Activated CD4-positive, alpha-beta T cell treated with anti-CD3 and anti-CD28 coated beads for 36 hours (primary cell): ENCODE data around the gene ZNRF3. TPM values are rescaled to one million over a fixed set of nuclear protein-coding genes. Genes with fewer than 3 reads are reported as not detected.

ENCODE experiments used
- ATAC-seq: fragments of 200-7000 bp; cut with Tn5 transposase; one replicate; pipeline ENCODE4 v1.10.0; 2021; ENCODE audit warnings: mild to moderate bottlenecking, moderate library complexity
- CTCF ChIA-PET: fragments of 350-600 bp; sonication (Branson Sonifier 250); formaldehyde crosslinking; loops from one replicate; lab custom pipeline; 2021; ENCODE audit warnings: antibody characterized with exemption; lab: Charles Lee
- POLR2A ChIA-PET: fragments of 350-600 bp; sonication (Branson Sonifier 250); formaldehyde crosslinking; loops from one replicate; lab custom pipeline; 2021; ENCODE audit warnings: antibody characterized with exemption, inconsistent platforms; lab: Charles Lee
- DNase-seq: peaks from one replicate; pipeline ENCODE4 v3.0.0-alpha.2; 2020
- H3K27ac Mint-ChIP-seq: one replicate; pipeline ENCODE4 v1.8.0; 2021; ENCODE audit warnings: mixed read lengths
- H3K27me3 Mint-ChIP-seq: one replicate; pipeline ENCODE4 v1.8.0; 2021; ENCODE audit warnings: mixed read lengths
- H3K36me3 Mint-ChIP-seq: one replicate; pipeline ENCODE4 v1.8.0; 2021; ENCODE audit warnings: low read depth, mixed read lengths
- H3K4me1 Mint-ChIP-seq: one replicate; pipeline ENCODE4 v1.8.0; 2021; ENCODE audit warnings: mixed read lengths
- H3K4me3 Mint-ChIP-seq: one replicate; pipeline ENCODE4 v1.8.0; 2021; ENCODE audit warnings: mild to moderate bottlenecking, moderate library complexity, mixed read lengths
- H3K9me3 Mint-ChIP-seq: one replicate; pipeline ENCODE4 v1.8.0; 2021; ENCODE audit warnings: low read depth, mixed read lengths
- intact Hi-C, 2 experiments: fragments of 100-400 bp; cut with DNase I in 1 of 2; cut with micrococcal nuclease in 1 of 2; formaldehyde crosslinking; loops; one replicate each; pipeline versions ENCODE4 v1.14.2 to v1.15.1; 2022 to 2024; cut with DNase I, micrococcal nuclease
- total RNA-seq, 2 experiments: library from RNA; stranded (reverse); gene quantifications; one replicate each; pipeline ENCODE4 v1.2.3, GENCODE V29; 2021

Gene ZNRF3
- total RNA-seq, 2 experiments from 2014 or later: 2.3 TPM

DNA sequence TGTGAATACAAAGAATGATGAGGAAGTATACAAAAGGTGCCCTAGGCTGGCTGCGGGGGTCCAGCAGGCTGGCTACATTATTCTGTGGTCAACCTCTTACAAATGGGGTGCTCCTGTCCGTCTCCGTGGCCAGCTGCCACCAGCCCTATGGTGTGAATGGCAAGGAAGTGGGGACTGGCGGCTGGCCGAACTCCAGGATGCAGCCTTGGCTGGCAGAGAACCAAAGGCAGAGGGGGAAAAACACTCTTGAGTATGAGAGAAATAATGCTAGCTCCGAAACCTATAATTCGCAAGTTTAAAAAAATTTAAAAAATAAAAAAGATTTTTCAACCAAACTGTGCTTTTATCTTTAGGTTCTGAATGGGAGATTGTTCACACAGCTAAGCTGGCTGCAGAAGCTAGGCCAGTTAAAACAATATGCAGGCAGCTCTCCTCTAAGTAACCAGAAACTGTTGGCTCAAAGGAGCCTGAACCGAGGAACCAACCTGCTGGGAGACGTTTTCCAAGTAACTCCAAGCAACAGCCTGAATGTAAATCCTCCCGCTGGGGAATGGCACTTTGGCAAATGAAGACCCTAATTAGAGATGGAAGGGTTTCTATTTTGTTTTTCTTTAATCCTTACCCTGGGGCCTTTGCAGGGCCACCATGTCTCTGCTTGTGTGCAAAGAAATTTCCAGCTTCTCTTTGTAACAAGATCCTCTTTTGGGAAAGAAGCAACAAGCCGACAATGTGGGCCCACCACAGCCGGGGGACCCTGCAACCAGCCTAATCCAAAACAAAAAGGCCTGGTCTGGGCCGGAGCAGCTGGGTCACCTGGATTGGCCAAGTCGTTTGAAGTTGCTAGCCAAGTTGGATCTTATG is 128.1 kb downstream of the ZNRF3 start:
- DNase-seq: no peak
- ChIA-PET POLR2A (no interaction called here), CTCF (no interaction called here)
- no peak for ATAC-seq
- intact Hi-C loops: no loop called here
- peaks cover 13% of the 10 kb centered on the region for H3K27me3 Mint-ChIP-seq
- no peaks in the 10 kb centered on the region for H3K9me3 Mint-ChIP-seq
- H3K27ac Mint-ChIP-seq: no peak overlapping the region
- no peaks in the 10 kb centered on the region for H3K36me3 Mint-ChIP-seq
- H3K4me1 Mint-ChIP-seq: peaks cover 2% of the 10 kb centered on the region
- H3K4me3 Mint-ChIP-seq: no peak overlapping the region

GRCh38 chr22:29012101-29012433 is 128.7 kb downstream of the ZNRF3 start:
- POLR2A ChIA-PET: no interaction called here

DNA sequence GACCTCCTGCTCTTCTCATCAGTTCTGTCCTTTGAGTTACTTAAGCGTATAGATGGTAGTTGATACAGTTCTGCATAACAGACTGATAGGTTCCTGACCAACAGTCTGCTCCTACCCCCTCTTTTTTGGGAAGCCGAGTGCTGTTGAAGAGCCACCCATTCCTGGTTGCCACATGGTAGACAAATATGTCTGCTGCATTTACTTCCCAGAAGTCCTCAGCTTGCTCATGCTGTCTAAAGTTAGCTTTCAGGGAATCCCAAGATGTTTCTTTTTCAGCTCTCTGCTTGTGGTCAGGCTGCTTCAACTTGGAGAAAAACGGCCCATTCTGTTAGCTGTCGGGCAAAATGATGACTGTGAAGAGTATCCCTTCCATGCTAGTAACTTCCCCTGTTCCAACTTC is 129.6 kb downstream of the ZNRF3 start:
- no peak for ATAC-seq
- intact Hi-C loops: no loop called here
- H3K4me1 Mint-ChIP-seq: peaks cover 2% of the 10 kb centered on the region
- no peak for DNase-seq
- CTCF ChIA-PET: interaction anchor here (0.6 kb wide), 1 partner anchor 119 kb away, joined by 3 read pairs; no protein-coding TSS in a partner anchor
- no peak overlapping the region for H3K27ac Mint-ChIP-seq
- POLR2A ChIA-PET: no interaction called here
- no peaks in the 10 kb centered on the region for H3K9me3 Mint-ChIP-seq
- no peaks in the 10 kb centered on the region for H3K36me3 Mint-ChIP-seq
- H3K27me3 Mint-ChIP-seq: peaks cover 11% of the 10 kb centered on the region
- no peak overlapping the region for H3K4me3 Mint-ChIP-seq

More at GRCh38 chr22:29012101-29012433, 128.7 kb downstream of the ZNRF3 start:
- DNase-seq: no peak
- Mint-ChIP-seq H3K4me1 (peaks cover 2% of the 10 kb centered on the region), H3K36me3 (no peaks in the 10 kb centered on the region), H3K27me3 (peaks cover 7% of the 10 kb centered on the region), H3K9me3 (no peaks in the 10 kb centered on the region), H3K4me3 (no peak overlapping the region), H3K27ac (no peak overlapping the region)
- intact Hi-C loops: no loop called here
- no peak for ATAC-seq
- CTCF ChIA-PET: interaction anchor here (0.6 kb wide), 1 partner anchor 118 kb away, joined by 3 read pairs; no protein-coding TSS in a partner anchor

GRCh38 chr22:29014293-29014692 is 130.9 kb downstream of the ZNRF3 start:
- Mint-ChIP-seq H3K27ac (no peak overlapping the region), H3K9me3 (peaks cover 4% of the 10 kb centered on the region), H3K4me1 (peaks cover 2% of the 10 kb centered on the region), H3K36me3 (no peaks in the 10 kb centered on the region), H3K4me3 (no peak overlapping the region), H3K27me3 (peaks cover 12% of the 10 kb centered on the region)
- CTCF ChIA-PET: interaction anchor here (1.0 kb wide), 1 partner anchor 23 kb away, joined by 4 read pairs; no protein-coding TSS in a partner anchor
- ATAC-seq (no peak), DNase-seq (no peak)
- POLR2A ChIA-PET: no interaction called here
- intact Hi-C loops: no loop called here

GRCh38 chr22:29014773-29015172 is 131.4 kb downstream of the ZNRF3 start:
- CTCF ChIA-PET: interaction anchor here (1.0 kb wide), 2 partner anchors 23 to 26 kb away, joined by 4 read pairs; no protein-coding TSS in a partner anchor

GRCh38 chr22:29016067-29016938 is 132.9 kb downstream of the ZNRF3 start:
- Mint-ChIP-seq H3K4me1 (peaks cover 2% of the 10 kb centered on the region), H3K27me3 (peaks cover 11% of the 10 kb centered on the region), H3K27ac (no peak overlapping the region), H3K36me3 (no peaks in the 10 kb centered on the region), H3K4me3 (no peak overlapping the region), H3K9me3 (peaks cover 4% of the 10 kb centered on the region)
- CTCF ChIA-PET: interaction anchor here (0.7 to 1.0 kb wide), 2 partner anchors 24 to 1464 kb away, joined by 3 to 4 read pairs; no protein-coding TSS in a partner anchor
- POLR2A ChIA-PET: no interaction called here
- intact Hi-C loops: no loop called here
- no peak for ATAC-seq
- DNase-seq: no peak

More at GRCh38 chr22:29014773-29015172, 131.4 kb downstream of the ZNRF3 start:
- Mint-ChIP-seq H3K9me3 (peaks cover 4% of the 10 kb centered on the region), H3K4me3 (no peak overlapping the region), H3K4me1 (peaks cover 2% of the 10 kb centered on the region), H3K27me3 (peaks cover 12% of the 10 kb centered on the region), H3K36me3 (no peaks in the 10 kb centered on the region), H3K27ac (no peak overlapping the region)
- DNase-seq (no peak), ATAC-seq (no peak)
- intact Hi-C loops: no loop called here
- POLR2A ChIA-PET: no interaction called here

DNA sequence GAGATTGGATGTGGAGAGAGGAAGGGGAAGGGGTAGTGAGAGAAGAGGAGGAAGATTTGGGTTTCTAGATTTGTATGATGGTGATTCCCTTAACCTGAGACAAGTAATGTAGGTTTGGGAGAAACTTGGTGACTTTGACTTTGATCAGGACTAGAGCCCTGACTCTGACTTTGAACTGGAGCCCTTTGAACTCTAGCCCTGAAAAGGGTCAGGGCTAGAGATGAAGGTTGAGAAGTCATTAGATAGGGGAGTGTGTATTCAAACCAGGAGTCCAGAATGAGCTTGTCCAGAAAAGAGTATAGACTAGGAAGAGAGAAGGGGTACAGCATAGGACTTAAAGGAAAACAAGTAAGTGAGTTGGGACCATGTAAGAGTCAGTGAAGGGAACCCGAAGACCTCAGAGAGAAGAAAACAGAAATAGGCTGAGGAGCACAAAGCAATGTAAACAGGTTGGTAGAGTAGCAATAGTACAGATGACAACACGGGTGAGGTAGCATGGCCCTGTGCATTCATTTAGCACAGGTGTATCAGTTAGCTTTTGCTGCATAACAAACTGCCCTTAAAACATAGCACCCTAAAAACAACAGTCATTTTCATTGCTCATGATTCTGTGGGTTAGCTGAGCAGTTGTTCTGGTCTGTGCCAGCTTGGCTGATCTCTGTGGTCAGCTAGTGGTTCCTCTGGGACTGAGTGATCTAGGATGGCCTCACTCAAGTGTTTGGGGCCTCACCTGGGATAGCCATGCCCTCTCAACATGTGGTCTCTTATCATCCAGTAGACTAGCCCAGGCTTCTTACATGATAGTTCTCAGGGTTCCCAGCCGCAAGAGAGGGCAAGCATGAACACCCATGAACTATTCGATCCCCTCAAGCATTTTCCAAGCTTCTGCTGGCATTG is 135.2 kb downstream of the ZNRF3 start:
- no peak overlapping the region for H3K27ac Mint-ChIP-seq
- no peak for DNase-seq
- H3K9me3 Mint-ChIP-seq: peaks cover 4% of the 10 kb centered on the region
- H3K4me3 Mint-ChIP-seq: no peak overlapping the region
- no peaks in the 10 kb centered on the region for H3K36me3 Mint-ChIP-seq
- ChIA-PET POLR2A (no interaction called here), CTCF (interaction anchor here (1.0 kb wide), 1 partner anchor 27 kb away, joined by 3 read pairs; no protein-coding TSS in a partner anchor)
- no peak for ATAC-seq
- intact Hi-C loops: no loop called here
- H3K27me3 Mint-ChIP-seq: peaks cover 13% of the 10 kb centered on the region
- peaks cover 2% of the 10 kb centered on the region for H3K4me1 Mint-ChIP-seq

DNA sequence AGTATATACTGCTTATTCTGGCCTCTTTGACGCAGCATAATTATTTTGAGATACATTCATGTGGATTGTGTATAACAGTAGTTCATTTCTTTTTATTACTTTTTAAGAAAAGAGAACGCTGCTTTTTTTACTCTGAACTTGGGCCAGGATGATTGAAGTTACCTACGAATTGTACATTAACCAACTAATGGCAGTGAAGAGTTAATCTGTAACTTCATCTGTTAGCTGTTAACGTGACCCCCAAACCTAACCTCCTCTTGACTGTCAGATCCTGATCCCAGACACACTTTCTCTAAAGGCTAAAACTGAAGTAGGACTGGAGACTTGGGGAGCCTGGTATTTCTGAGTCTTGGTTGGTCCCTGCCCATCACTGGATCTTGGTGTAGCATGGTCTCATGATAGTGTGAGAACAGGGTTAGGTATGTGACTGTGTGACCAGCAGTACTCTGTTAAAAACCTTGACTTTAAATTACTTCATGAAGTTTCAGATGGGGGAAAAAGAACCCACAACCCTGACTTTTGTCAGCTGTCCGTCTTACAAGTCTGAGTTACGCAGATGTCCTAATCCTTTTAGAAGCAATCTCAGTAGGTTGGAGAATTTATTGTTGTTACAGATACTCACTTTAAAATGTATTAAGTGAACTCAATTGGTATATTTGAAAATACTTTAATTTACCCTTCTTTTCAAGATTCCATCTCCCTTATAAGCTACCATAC is 138.9 kb downstream of the ZNRF3 start:
- no peak overlapping the region for H3K27ac Mint-ChIP-seq
- intact Hi-C loops: no loop called here
- no peaks in the 10 kb centered on the region for H3K36me3 Mint-ChIP-seq
- H3K27me3 Mint-ChIP-seq: peaks cover 9% of the 10 kb centered on the region
- H3K9me3 Mint-ChIP-seq: peaks cover 4% of the 10 kb centered on the region
- ChIA-PET POLR2A (no interaction called here), CTCF (interaction anchor here (0.6 kb wide), 1 partner anchor 211 kb away, joined by 3 read pairs; no protein-coding TSS in a partner anchor)
- H3K4me3 Mint-ChIP-seq: no peak overlapping the region
- ATAC-seq (no peak), DNase-seq (no peak)
- no peaks in the 10 kb centered on the region for H3K4me1 Mint-ChIP-seq

GRCh38 chr22:29023172-29023796 is 139.9 kb downstream of the ZNRF3 start:
- ATAC-seq: no peak
- peaks cover 11% of the 10 kb centered on the region for H3K27me3 Mint-ChIP-seq
- POLR2A ChIA-PET: no interaction called here
- intact Hi-C loops: no loop called here
- DNase-seq: no peak
- no peak overlapping the region for H3K4me3 Mint-ChIP-seq
- no peak overlapping the region for H3K27ac Mint-ChIP-seq
- no peaks in the 10 kb centered on the region for H3K36me3 Mint-ChIP-seq
- H3K9me3 Mint-ChIP-seq: peaks cover 3% of the 10 kb centered on the region
- no peaks in the 10 kb centered on the region for H3K4me1 Mint-ChIP-seq
- CTCF ChIA-PET: interaction anchor here (0.6 kb wide), 1 partner anchor 1138 kb away, joined by 3 read pairs; no protein-coding TSS in a partner anchor

DNA sequence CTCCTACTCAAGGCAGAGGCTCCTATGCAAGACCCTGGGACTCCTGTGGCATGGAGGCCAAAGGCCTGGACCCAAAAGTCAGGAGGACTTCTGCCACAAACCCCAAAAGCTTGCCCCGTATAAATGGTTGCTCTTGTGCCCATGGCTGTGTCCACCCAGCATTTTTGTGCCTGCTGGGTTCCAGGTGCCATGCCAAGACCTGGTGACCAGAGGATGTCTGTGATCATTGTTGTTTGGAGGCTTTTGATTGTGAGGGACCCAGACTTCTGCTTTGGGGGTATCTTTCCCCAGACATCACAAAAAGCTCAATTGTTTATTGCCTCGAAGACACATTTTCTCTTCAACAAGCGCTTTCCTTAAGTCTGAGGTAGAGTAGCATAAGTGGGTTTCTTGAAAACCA is 143.2 kb downstream of the ZNRF3 start:
- Mint-ChIP-seq H3K27ac (no peak overlapping the region), H3K27me3 (peaks cover 28% of the 10 kb centered on the region), H3K4me1 (peaks cover 11% of the 10 kb centered on the region), H3K9me3 (no peaks in the 10 kb centered on the region), H3K36me3 (no peaks in the 10 kb centered on the region), H3K4me3 (no peak overlapping the region)
- intact Hi-C loops: no loop called here
- no peak for ATAC-seq
- DNase-seq: no peak
- ChIA-PET CTCF (interaction anchor here (0.8 kb wide), 1 partner anchor 14 kb away, joined by 4 read pairs; no protein-coding TSS in a partner anchor), POLR2A (no interaction called here)
